IMR-90 (cell line): ENCODE results near the gene MOV10.

ENCODE experiments used
- CEBPB ChIP-seq: IDR thresholded peaks from 2 replicates; pipeline ENCODE4 v1.6.1; 2012; ENCODE audit warnings: low read depth, low read length, improper control_type of control experiment
- CTCF ChIP-seq: conservative IDR thresholded peaks from 2 replicates; pipeline ENCODE4 v1.5.1; 2012; ENCODE audit warnings: mild to moderate bottlenecking, low read depth, low read length, improper control_type of control experiment
- ELK1 ChIP-seq: fragments of 150-350 bp; IDR thresholded peaks from 2 replicates; pipeline ENCODE4 v1.6.1; 2016; ENCODE audit warnings: low read depth, mild to moderate bottlenecking, low read length, moderate library complexity, borderline replicate concordance
- FOS ChIP-seq: fragments of 150-350 bp; IDR thresholded peaks from 2 replicates; pipeline ENCODE4 v1.6.1; 2016; ENCODE audit warnings: low read depth, low read length
- MAFK ChIP-seq: IDR thresholded peaks from 2 replicates; pipeline ENCODE4 v1.6.1; 2012; ENCODE audit warnings: low read depth, low read length, improper control_type of control experiment
- MAZ ChIP-seq: IDR thresholded peaks from 2 replicates; pipeline ENCODE4 v1.6.1; 2012; ENCODE audit warnings: low read depth, mild to moderate bottlenecking, low read length, improper control_type of control experiment, moderate library complexity, borderline replicate concordance
- MXI1 ChIP-seq: IDR thresholded peaks from 2 replicates; pipeline ENCODE4 v1.6.1; 2012; ENCODE audit warnings: low read depth, mild to moderate bottlenecking, low read length, moderate library complexity, borderline replicate concordance
- POLR2A ChIP-seq: IDR thresholded peaks from 2 replicates; pipeline ENCODE4 v1.6.1; 2012; ENCODE audit warnings: mild to moderate bottlenecking, low read depth, low read length
- RAD21 ChIP-seq: IDR thresholded peaks from 2 replicates; pipeline ENCODE4 v1.6.1; 2012; ENCODE audit warnings: low read length, improper control_type of control experiment
- RCOR1 ChIP-seq: IDR thresholded peaks from 2 replicates; pipeline ENCODE4 v1.6.1; 2012; ENCODE audit warnings: mild to moderate bottlenecking, low read length, improper control_type of control experiment; ENCODE audit not compliant: insufficient replicate concordance
- RFX5 ChIP-seq: IDR thresholded peaks from 2 replicates; pipeline ENCODE4 v1.8.0; 2012; ENCODE audit warnings: low read depth, mild to moderate bottlenecking, low read length, moderate library complexity
- SMC3 ChIP-seq: fragments of 150-350 bp; IDR thresholded peaks from 2 replicates; pipeline ENCODE4 v1.6.1; 2016; ENCODE audit warnings: low read depth, mild to moderate bottlenecking, antibody characterized with exemption, low read length, moderate library complexity
- USF2 ChIP-seq: fragments of 150-350 bp; IDR thresholded peaks from 2 replicates; pipeline ENCODE4 v1.6.1; 2017; ENCODE audit warnings: mild to moderate bottlenecking, antibody characterized with exemption, low read length, low read depth

- TF ChIP-seq CTCF (no peak), MXI1 (no peak), POLR2A (0 out of 2 replicates have a peak, but pooled peaks have one; percentile 30), RAD21 (no peak), RFX5 (no peak), USF2 (peak; percentile 61; the same call in 1 of the 2 replicates), ELK1 (no peak), MAFK (no peak), FOS (0 out of 2 replicates have a peak, but pooled peaks have one; percentile 18), MAZ (peak; percentile 41; the same call in 1 of the 2 replicates), SMC3 (peak; percentile 8; the same call in 1 of the 2 replicates), CEBPB (0 out of 2 replicates have a peak, but pooled peaks have one; percentile 16), RCOR1 (no peak)
Observed at GRCh38 chr1:112722601-112723510, 48.4 kb downstream of the MOV10 start.
